HepG2 (cell line): ENCODE data around the gene SMARCA5. TPM values are rescaled to one million over a fixed set of nuclear protein-coding genes. Genes with fewer than 3 reads are reported as not detected.

Experiments
- ATAC-seq: fragments of 200-7000 bp; cut with Tn5 transposase; 3 replicates; pipeline ENCODE4 v1.9.1; 2020; ENCODE audit warnings: mild to moderate bottlenecking, moderate library complexity
- BruUV-seq: library from RNA; stranded (reverse); fragments of 400-500 nt; replicated peaks from 2 replicates; lab custom pipeline; 2021; lab: Mats Ljungman, UMichigan
- CTCF ChIA-PET: fragments of 300-600 bp; formaldehyde crosslinking; extraction: SDS; loops from one replicate; lab custom pipeline; 2021; ENCODE audit warnings: low total read pairs, inconsistent platforms, low intra/inter-chr PET ratio; lab: Yijun Ruan, JAX
- POLR2A ChIA-PET: fragments of 350-600 bp; sonication (Branson Sonifier 250); formaldehyde crosslinking; loops from one replicate; lab custom pipeline; 2020; ENCODE audit warnings: antibody characterized with exemption, inconsistent platforms; lab: Yijun Ruan, JAX
- DNase-seq: peaks from one replicate; pipeline ENCODE4 v3.0.0-alpha.2; 2015; ENCODE audit warnings: low spot score
- FAIRE-seq: peaks from 3 replicates; lab custom pipeline; 2011; peaks lifted over from hg19 to GRCh38; lab: Jason Lieb, UNC
- H2AFZ ChIP-seq: one replicate; pipeline ENCODE4 v1.6.1; 2011; ENCODE audit warnings: low read length, inconsistent platforms
- H3K27ac ChIP-seq: fragments of 300-600 bp; 3 replicates; pipeline ENCODE4 v1.8.0; 2011; ENCODE audit warnings: mixed run types, mild to moderate bottlenecking, mixed read lengths, low read length, inconsistent platforms; ENCODE audit not compliant: insufficient read depth; ENCODE audit errors: extremely low read length
- H3K27me3 ChIP-seq, 2 experiments: fragments of 200-600 bp in 1 of 2; 2 replicates in 1 of 2; 3 replicates in 1 of 2; pipeline versions ENCODE4 v1.6.0 to v1.8.0; 2011; ENCODE audit warnings: low read length in 2 of 2, mild to moderate bottlenecking in 2 of 2, moderate library complexity in 2 of 2, inconsistent platforms in 1 of 2; ENCODE audit not compliant: insufficient read depth in 2 of 2, control insufficient read depth in 1 of 2
- H3K36me3 ChIP-seq, 2 experiments: fragments of 200-600 bp in 1 of 2; replicated peaks in 1 of 2; 2 replicates in 1 of 2; 3 replicates in 1 of 2; pipeline versions ENCODE4 v1.5.1 to v1.8.0; 2011; ENCODE audit warnings: low read length in 2 of 2, inconsistent platforms in 1 of 2; ENCODE audit not compliant: insufficient read depth in 2 of 2, control insufficient read depth in 1 of 2
- H3K4me1 ChIP-seq: 2 replicates; pipeline ENCODE4 v1.5.1; 2012; ENCODE audit warnings: low read length, inconsistent platforms; ENCODE audit not compliant: insufficient read depth
- H3K4me2 ChIP-seq: 2 replicates; pipeline ENCODE4 v1.6.0; 2011; ENCODE audit warnings: low read depth, low read length, inconsistent platforms
- H3K4me3 ChIP-seq, 3 experiments: fragments of 200-600 bp in 1 of 3; sonication (generic), shearing (Covaris generic) in 1 of 3; replicated peaks in 1 of 3; 2 replicates each; pipeline ENCODE4 v1.5.1; 2011 to 2016; ENCODE audit warnings: low read length in 3 of 3, inconsistent platforms in 2 of 3, low read depth in 2 of 3, mild to moderate bottlenecking in 2 of 3, control low read depth in 1 of 3, mixed read lengths in 1 of 3; ENCODE audit not compliant: insufficient read depth in 1 of 3
- H3K79me2 ChIP-seq: one replicate; pipeline ENCODE4 v1.6.1; 2011; ENCODE audit warnings: low read length, inconsistent platforms; ENCODE audit not compliant: insufficient read depth
- H3K9ac ChIP-seq: 2 replicates; pipeline ENCODE4 v1.6.0; 2011; ENCODE audit warnings: mild to moderate bottlenecking, low read depth, low read length, inconsistent platforms; ENCODE audit not compliant: insufficient read depth
- H3K9me3 ChIP-seq: 2 replicates; pipeline ENCODE4 v1.5.1; 2012; ENCODE audit warnings: mild to moderate bottlenecking, low read length
- H4K20me1 ChIP-seq: 2 replicates; pipeline ENCODE4 v1.6.0; 2011; ENCODE audit warnings: inconsistent platforms, mild to moderate bottlenecking, low read length, moderate library complexity; ENCODE audit not compliant: insufficient read depth
- CREB3 ChIP-seq: sonication (generic); formaldehyde crosslinking; IDR thresholded peaks from 2 replicates; pipeline ENCODE4 v1.5.0; 2020; ENCODE audit warnings: missing genetic modification reagents
- FOXK1 ChIP-seq: sonication (generic); formaldehyde crosslinking; IDR thresholded peaks from 2 replicates; pipeline ENCODE4 v1.4.0; 2020; ENCODE audit warnings: low read depth, missing genetic modification reagents, borderline replicate concordance
- HNRNPH1 ChIP-seq: fragments of 200-400 bp; formaldehyde crosslinking; optimal IDR thresholded peaks from 2 replicates; pipeline ENCODE3; 2017; ENCODE audit warnings: mild to moderate bottlenecking, low read depth, low read length
- JUNB ChIP-seq: sonication (generic); formaldehyde crosslinking; IDR thresholded peaks from 2 replicates; pipeline ENCODE4 v1.8.0; 2022; ENCODE audit warnings: missing genetic modification reagents, mild to moderate bottlenecking, borderline replicate concordance
- ONECUT2 ChIP-seq: sonication (generic); formaldehyde crosslinking; IDR thresholded peaks from 2 replicates; pipeline ENCODE4 v1.4.0; 2020; ENCODE audit warnings: missing genetic modification reagents
- SP1 ChIP-seq, 2 experiments: fragments of 450-650 bp in 1 of 2; sonication (generic) in 1 of 2; formaldehyde crosslinking in 1 of 2; IDR thresholded peaks; 2 replicates each; pipeline versions ENCODE4 v1.4.0 to v1.6.1; 2016 to 2020; ENCODE audit warnings: missing genetic modification reagents in 1 of 2
- SYNCRIP ChIP-seq: fragments of 200-400 bp; formaldehyde crosslinking; IDR thresholded peaks from 2 replicates; pipeline ENCODE4 v1.6.1; 2018; ENCODE audit warnings: mild to moderate bottlenecking, low read depth, low read length; ENCODE audit not compliant: insufficient read depth
- TRIM24 ChIP-seq: sonication (generic); formaldehyde crosslinking; IDR thresholded peaks from 2 replicates; pipeline ENCODE4 v1.8.0; 2022; ENCODE audit warnings: mild to moderate bottlenecking, missing genetic modification reagents
- WIZ ChIP-seq: sonication (generic); formaldehyde crosslinking; IDR thresholded peaks from 2 replicates; pipeline ENCODE4 v1.5.1; 2020; ENCODE audit warnings: mild to moderate bottlenecking, missing genetic modification reagents
- ZNF629 ChIP-seq: sonication (generic); formaldehyde crosslinking; conservative IDR thresholded peaks from 2 replicates; pipeline ENCODE4 v1.5.0; 2020; ENCODE audit warnings: missing genetic modification reagents
- ZNF703 ChIP-seq: sonication (generic); formaldehyde crosslinking; IDR thresholded peaks from 2 replicates; pipeline ENCODE4 v1.5.1; 2020; ENCODE audit warnings: missing genetic modification reagents, mild to moderate bottlenecking, moderate library complexity, borderline replicate concordance
- WGBS: methylation state at CpG from one replicate; pipeline ENCODE4 v1.1.6; 2017; ENCODE audit warnings: low lambda C conversion rate; 5-methylcytosine and 5-hydroxymethylcytosine counted together
- in situ Hi-C: cut with HindIII; loops from 2 replicates; pipeline ENCODE4 v1.10.0; 2017; ENCODE audit warnings: low pct_unique_long_range_greater_than_20kb; ENCODE audit not compliant: extremely low pct_ligation_motif_present
- intact Hi-C: fragments of 100-400 bp; cut with micrococcal nuclease; formaldehyde crosslinking; loops from one replicate; pipeline ENCODE4 v1.10.0; 2022; ENCODE audit not compliant: unreplicated experiment
- polyA plus RNA-seq, 8 experiments: library from polyadenylated mRNA; depleted of rRNA in 3 of 8; stranded (reverse) in 7 of 8; unstranded in 1 of 8; fragments of >200 nt; fragmentation: Illumina TruSeq in 4 of 8; extraction: Trizol in 4 of 8; gene quantifications; 2 replicates each; pipeline versions ENCODE4 v1.2.1 to v1.2.3, GENCODE V29; 2011 to 2016; ENCODE audit warnings: low read depth in 4 of 8, missing spikeins in 1 of 8, mixed read lengths in 1 of 8; ENCODE audit not compliant: insufficient read depth in 1 of 8
- total RNA-seq, 5 experiments: library from RNA; depleted of rRNA; stranded (reverse); fragments of >200 nt; fragmentation: Illumina TruSeq; extraction: Trizol; gene quantifications; 2 replicates each; pipeline ENCODE4 v1.2.3, GENCODE V29; 2016; ENCODE audit warnings: low read depth in 1 of 5
- TF ChIP-seq, protein P1 (sequence below): sonication (generic); formaldehyde crosslinking; IDR thresholded peaks from 2 replicates; pipeline ENCODE4 v1.4.0; 2020; ENCODE audit warnings: missing genetic modification reagents, borderline replicate concordance
- TF ChIP-seq, protein P2 (sequence below): sonication (generic); formaldehyde crosslinking; IDR thresholded peaks from 2 replicates; pipeline ENCODE4 v1.5.0; 2020; ENCODE audit warnings: mild to moderate bottlenecking, missing genetic modification reagents, moderate library complexity

SMARCA5 gene
- total and polyA plus RNA-seq, 2 of the 13 experiments (the other 11 are each of a cell fraction or from before 2014, with no cell fraction given): 7.0 to 37.5 TPM

GRCh38 chr4:143531380-143531779, 17.9 kb downstream of the SMARCA5 start:
- ATAC-seq: peak; percentile 75

DNA sequence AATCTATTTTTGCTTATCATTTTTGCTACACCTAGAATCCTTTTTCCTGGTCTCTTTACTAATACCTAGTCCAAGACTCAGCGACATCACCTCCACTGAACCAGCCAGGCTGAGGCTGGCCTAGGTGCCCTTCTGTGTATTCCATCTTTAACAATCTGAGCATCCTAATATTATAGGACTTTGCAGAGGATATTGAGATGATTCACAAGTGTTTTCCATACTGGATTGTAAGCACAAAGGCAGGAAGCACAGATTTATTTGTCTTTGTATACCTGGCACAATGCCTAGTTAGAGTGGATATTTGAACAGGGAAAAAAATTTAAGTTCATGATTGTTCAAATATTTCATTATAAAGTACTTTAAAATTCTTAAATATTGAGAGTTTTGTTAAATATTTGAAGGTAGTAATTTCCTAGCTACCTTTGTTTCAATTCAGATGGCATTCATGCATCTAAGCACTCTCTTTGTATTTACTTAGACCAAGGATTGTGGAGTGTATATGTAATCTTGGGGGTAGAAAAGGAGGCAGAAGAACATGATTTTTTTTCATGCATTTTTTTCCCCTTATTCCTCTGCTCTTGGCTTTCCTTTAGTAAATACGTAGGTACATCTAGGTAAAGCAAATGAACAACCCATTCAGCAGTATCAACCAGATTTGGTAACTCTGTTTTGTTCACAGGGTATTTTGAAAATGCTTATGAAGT, 18.4 kb downstream of the SMARCA5 start:
- intact Hi-C loops: no loop called here
- 98% methylated on average over 2 of the region's 2 CpGs for WGBS
- POLR2A ChIA-PET: no interaction called here
- TF ChIP-seq, protein P1, sequence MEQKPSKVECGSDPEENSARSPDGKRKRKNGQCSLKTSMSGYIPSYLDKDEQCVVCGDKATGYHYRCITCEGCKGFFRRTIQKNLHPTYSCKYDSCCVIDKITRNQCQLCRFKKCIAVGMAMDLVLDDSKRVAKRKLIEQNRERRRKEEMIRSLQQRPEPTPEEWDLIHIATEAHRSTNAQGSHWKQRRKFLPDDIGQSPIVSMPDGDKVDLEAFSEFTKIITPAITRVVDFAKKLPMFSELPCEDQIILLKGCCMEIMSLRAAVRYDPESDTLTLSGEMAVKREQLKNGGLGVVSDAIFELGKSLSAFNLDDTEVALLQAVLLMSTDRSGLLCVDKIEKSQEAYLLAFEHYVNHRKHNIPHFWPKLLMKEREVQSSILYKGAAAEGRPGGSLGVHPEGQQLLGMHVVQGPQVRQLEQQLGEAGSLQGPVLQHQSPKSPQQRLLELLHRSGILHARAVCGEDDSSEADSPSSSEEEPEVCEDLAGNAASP (CRISPR knock-in tag): no peak
- TF ChIP-seq SP1 (IDR thresholded peaks at IDR 0.05) (no peak), SP1 (CRISPR knock-in tag; IDR thresholded peaks at IDR 0.05) (no peak), WIZ (CRISPR knock-in tag) (no peak), FOXK1 (CRISPR knock-in tag) (no peak), ZNF703 (CRISPR knock-in tag) (no peak), SYNCRIP (no peak), ZNF629 (no peak), TRIM24 (CRISPR knock-in tag) (no peak), HNRNPH1 (no peak), JUNB (CRISPR knock-in tag) (no peak), CREB3 (CRISPR knock-in tag) (no peak)

More at GRCh38 chr4:143531380-143531779, 17.9 kb downstream of the SMARCA5 start:
- CTCF ChIA-PET: no interaction called here
- Histone ChIP-seq H3K9ac (no peak overlapping the region), H3K4me1 (no peaks in the 10 kb centered on the region), H2AFZ (no peak overlapping the region), H3K79me2 (no peaks in the 10 kb centered on the region), H3K4me3 (no peak overlapping the region), H3K4me2 (no peak overlapping the region), H3K9me3 (no peaks in the 10 kb centered on the region), H3K36me3 (peaks cover 9 to 68% of the 10 kb centered on the region in 2 experiments), H3K27ac (no peak overlapping the region), H4K20me1 (no peaks in the 10 kb centered on the region), H3K27me3 (no peaks in the 10 kb centered on the region)
- WGBS: 76% methylated on average over 1 of the region's 1 CpG
- intact Hi-C loops (no loop called here), in situ Hi-C loops (no loop called here)
- FAIRE-seq: no peak
- peak; percentile 4 for DNase-seq
- BruUV-seq: no TSS peak
- POLR2A ChIA-PET: no interaction called here
- TF ChIP-seq ONECUT2 (CRISPR knock-in tag): no peak
- TF ChIP-seq, protein P2, sequence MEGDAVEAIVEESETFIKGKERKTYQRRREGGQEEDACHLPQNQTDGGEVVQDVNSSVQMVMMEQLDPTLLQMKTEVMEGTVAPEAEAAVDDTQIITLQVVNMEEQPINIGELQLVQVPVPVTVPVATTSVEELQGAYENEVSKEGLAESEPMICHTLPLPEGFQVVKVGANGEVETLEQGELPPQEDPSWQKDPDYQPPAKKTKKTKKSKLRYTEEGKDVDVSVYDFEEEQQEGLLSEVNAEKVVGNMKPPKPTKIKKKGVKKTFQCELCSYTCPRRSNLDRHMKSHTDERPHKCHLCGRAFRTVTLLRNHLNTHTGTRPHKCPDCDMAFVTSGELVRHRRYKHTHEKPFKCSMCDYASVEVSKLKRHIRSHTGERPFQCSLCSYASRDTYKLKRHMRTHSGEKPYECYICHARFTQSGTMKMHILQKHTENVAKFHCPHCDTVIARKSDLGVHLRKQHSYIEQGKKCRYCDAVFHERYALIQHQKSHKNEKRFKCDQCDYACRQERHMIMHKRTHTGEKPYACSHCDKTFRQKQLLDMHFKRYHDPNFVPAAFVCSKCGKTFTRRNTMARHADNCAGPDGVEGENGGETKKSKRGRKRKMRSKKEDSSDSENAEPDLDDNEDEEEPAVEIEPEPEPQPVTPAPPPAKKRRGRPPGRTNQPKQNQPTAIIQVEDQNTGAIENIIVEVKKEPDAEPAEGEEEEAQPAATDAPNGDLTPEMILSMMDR (CRISPR knock-in tag): peak; percentile 40

More for the DNA sequence above, 18.4 kb downstream of the SMARCA5 start:
- in situ Hi-C loops: no loop called here
- Histone ChIP-seq H3K79me2 (no peaks in the 10 kb centered on the region), H3K4me2 (no peak overlapping the region), H3K9me3 (no peaks in the 10 kb centered on the region), H3K4me3 (no peak overlapping the region), H4K20me1 (no peaks in the 10 kb centered on the region), H3K9ac (no peak overlapping the region), H3K4me1 (no peaks in the 10 kb centered on the region), H3K27me3 (no peaks in the 10 kb centered on the region), H3K36me3 (peaks cover 12 to 68% of the 10 kb centered on the region in 2 experiments), H3K27ac (no peak overlapping the region), H2AFZ (no peak overlapping the region)
- ATAC-seq: no peak
- FAIRE-seq: no peak
- CTCF ChIA-PET: no interaction called here
- DNase-seq: no peak
- BruUV-seq: no TSS peak
